Liver (tissue), 9 donors: ENCODE results near the gene PDK1. TPM values are rescaled to one million over a fixed set of nuclear protein-coding genes. Genes with fewer than 3 reads are reported as not detected.

Experiments
- DNase-seq: peaks from one replicate; pipeline ENCODE4 v3.0.0-alpha.2; 2017; ENCODE audit warnings: low spot score
- H3K27ac ChIP-seq, 2 donors: one replicate each; pipeline ENCODE4 v1.7.0; 2013; ENCODE audit warnings: inconsistent platforms in 2 of 2, low read length in 2 of 2, control low read depth in 1 of 2, low read depth in 1 of 2, mild to moderate bottlenecking in 1 of 2
- H3K27me3 ChIP-seq, 4 donors: one replicate each; pipeline versions ENCODE4 v1.6.1 to v1.7.0; 2013; ENCODE audit warnings: low read length in 3 of 4, inconsistent platforms in 1 of 4, mild to moderate bottlenecking in 1 of 4, moderate library complexity in 1 of 4; ENCODE audit not compliant: control insufficient read depth in 4 of 4, insufficient read depth in 4 of 4
- H3K36me3 ChIP-seq, 4 donors: one replicate each; pipeline versions ENCODE4 v1.6.1 to v1.7.0; 2013; ENCODE audit warnings: low read length in 3 of 4, mild to moderate bottlenecking in 3 of 4, low read depth in 1 of 4, moderate library complexity in 1 of 4; ENCODE audit not compliant: control insufficient read depth in 4 of 4, insufficient read depth in 3 of 4
- H3K4me1 ChIP-seq, 4 donors: one replicate each; pipeline versions ENCODE4 v1.6.1 to v1.7.0; 2013; ENCODE audit warnings: low read length in 3 of 4, mild to moderate bottlenecking in 3 of 4, moderate library complexity in 1 of 4; ENCODE audit not compliant: control insufficient read depth in 4 of 4, insufficient read depth in 4 of 4
- H3K4me3 ChIP-seq, 3 donors: one replicate each; pipeline versions ENCODE4 v1.6.1 to v1.7.0; 2013; ENCODE audit warnings: low read length in 3 of 3, control low read depth in 1 of 3, low read depth in 1 of 3, mild to moderate bottlenecking in 1 of 3
- H3K9ac ChIP-seq, 2 donors: one replicate each; pipeline ENCODE4 v1.7.0; 2013; ENCODE audit warnings: low read length in 2 of 2, mild to moderate bottlenecking in 2 of 2, moderate library complexity in 2 of 2, control low read depth in 1 of 2, low read depth in 1 of 2
- H3K9me3 ChIP-seq, 4 donors: one replicate each; pipeline versions ENCODE4 v1.6.1 to v1.7.0; 2013; ENCODE audit warnings: low read length in 3 of 4; ENCODE audit not compliant: control insufficient read depth in 4 of 4
- EGR1 ChIP-seq, 2 donors: IDR thresholded peaks; 2 replicates each; pipeline ENCODE4 v1.6.1; 2016 to 2018; ENCODE audit warnings: antibody characterized with exemption in 2 of 2, low read depth in 2 of 2
- FOXA1 ChIP-seq: IDR thresholded peaks from 2 replicates; pipeline ENCODE4 v1.6.1; 2016; ENCODE audit warnings: antibody characterized with exemption
- GABPA ChIP-seq, 2 donors: IDR thresholded peaks in 1 of 2; conservative IDR thresholded peaks in 1 of 2; 2 replicates each; pipeline ENCODE4 v1.6.1; 2016; ENCODE audit warnings: antibody characterized with exemption in 2 of 2, mild to moderate bottlenecking in 1 of 2, moderate library complexity in 1 of 2
- HNF4A ChIP-seq, 2 donors: conservative IDR thresholded peaks; 2 replicates each; pipeline ENCODE4 v1.6.1; 2016; ENCODE audit warnings: antibody characterized with exemption in 2 of 2, mild to moderate bottlenecking in 2 of 2
- JUND ChIP-seq, 2 donors: IDR thresholded peaks; 2 replicates each; pipeline ENCODE4 v1.6.1; 2016; ENCODE audit warnings: antibody characterized with exemption in 2 of 2
- NR2F2 ChIP-seq: IDR thresholded peaks from 2 replicates; pipeline ENCODE4 v1.6.1; 2016; ENCODE audit warnings: antibody characterized with exemption
- RAD21 ChIP-seq, 2 donors: IDR thresholded peaks; 2 replicates each; pipeline ENCODE4 v1.6.1; 2016; ENCODE audit warnings: antibody characterized with exemption in 2 of 2, mild to moderate bottlenecking in 2 of 2
- REST ChIP-seq: IDR thresholded peaks from 2 replicates; pipeline ENCODE4 v1.6.1; 2016; ENCODE audit warnings: antibody characterized with exemption, mild to moderate bottlenecking
- RXRA ChIP-seq, 2 donors: IDR thresholded peaks; 2 replicates each; pipeline ENCODE4 v1.6.1; 2017 to 2018; ENCODE audit warnings: antibody characterized with exemption in 2 of 2, mild to moderate bottlenecking in 1 of 2
- SP1 ChIP-seq: IDR thresholded peaks from 2 replicates; pipeline ENCODE4 v1.6.1; 2018; ENCODE audit warnings: antibody characterized with exemption, mild to moderate bottlenecking
- TAF1 ChIP-seq: conservative IDR thresholded peaks from 2 replicates; pipeline ENCODE4 v1.6.1; 2016; ENCODE audit warnings: antibody characterized with exemption, mild to moderate bottlenecking
- YY1 ChIP-seq: IDR thresholded peaks from 2 replicates; pipeline ENCODE4 v1.6.1; 2016; ENCODE audit warnings: antibody characterized with exemption, mild to moderate bottlenecking
- ZBTB33 ChIP-seq: IDR thresholded peaks from 2 replicates; pipeline ENCODE4 v1.6.1; 2016; ENCODE audit warnings: antibody characterized with exemption
- WGBS: extraction: QIAGEN DNeasy Blood & Tissue Kit; methylation state at CpG from one replicate; pipeline ENCODE4 v1.1.7; 2013; 5-methylcytosine and 5-hydroxymethylcytosine counted together
- polyA plus RNA-seq, 2 donors: library from polyadenylated mRNA; stranded (reverse) in 1 of 2; unstranded in 1 of 2; fragments of 200-250 nt in 1 of 2; fragments of >200 nt in 1 of 2; fragmentation: Nextera tagmentation in 1 of 2; extraction: Ambion mirVana in 1 of 2; gene quantifications; one replicate each; pipeline versions ENCODE4 v1.2.1 to v1.2.3, GENCODE V29; 2013 to 2015
- total RNA-seq, 2 donors: library from RNA; depleted of rRNA; stranded (reverse); fragments of >200 nt; gene quantifications; one replicate each; pipeline ENCODE4 v1.2.3, GENCODE V29; 2014
- TF ChIP-seq, protein P1 (sequence below): IDR thresholded peaks from 2 replicates; pipeline ENCODE4 v1.6.1; 2016; ENCODE audit warnings: antibody characterized with exemption
- TF ChIP-seq, protein P2 (sequence below): fragments of 150-350 bp; IDR thresholded peaks from 2 replicates; pipeline ENCODE4 v1.5.1; 2017; ENCODE audit warnings: improper control_type of control experiment, low read depth, low read length; ENCODE audit not compliant: missing input control
- TF ChIP-seq, protein P3 (sequence below): IDR thresholded peaks from 2 replicates; pipeline ENCODE4 v1.6.1; 2016; ENCODE audit warnings: antibody characterized with exemption
- donor health status: healthy.
- donor health status: healthy.
- donor health status: healthy.
- donor health status: healthy.
- donor health status: healthy.

The PDK1 gene
- total and polyA plus RNA-seq, 4 donors = 4.7 to 10.9 (median 7.8) TPM

- TF ChIP-seq JUND (IDR thresholded peaks at IDR 0.05) (no peak), HNF4A (conservative IDR thresholded peaks at IDR 0.05) (no peak), RAD21 (IDR thresholded peaks at IDR 0.05) (no peak), TAF1 (no peak), GABPA (IDR thresholded peaks at IDR 0.05 in 1 of 2, conservative IDR thresholded peaks at IDR 0.05 in 1 of 2) (no peak), SP1 (no peak), FOXA1 (no peak), YY1 (no peak), REST (no peak), EGR1 (IDR thresholded peaks at IDR 0.05; ENCODE audit: low read depth in 2 of 2) (no peak), NR2F2 (no peak), ZBTB33 (no peak)
- TF ChIP-seq, protein P1, sequence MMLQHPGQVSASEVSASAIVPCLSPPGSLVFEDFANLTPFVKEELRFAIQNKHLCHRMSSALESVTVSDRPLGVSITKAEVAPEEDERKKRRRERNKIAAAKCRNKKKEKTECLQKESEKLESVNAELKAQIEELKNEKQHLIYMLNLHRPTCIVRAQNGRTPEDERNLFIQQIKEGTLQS = no peak
- TF ChIP-seq, protein P2, sequence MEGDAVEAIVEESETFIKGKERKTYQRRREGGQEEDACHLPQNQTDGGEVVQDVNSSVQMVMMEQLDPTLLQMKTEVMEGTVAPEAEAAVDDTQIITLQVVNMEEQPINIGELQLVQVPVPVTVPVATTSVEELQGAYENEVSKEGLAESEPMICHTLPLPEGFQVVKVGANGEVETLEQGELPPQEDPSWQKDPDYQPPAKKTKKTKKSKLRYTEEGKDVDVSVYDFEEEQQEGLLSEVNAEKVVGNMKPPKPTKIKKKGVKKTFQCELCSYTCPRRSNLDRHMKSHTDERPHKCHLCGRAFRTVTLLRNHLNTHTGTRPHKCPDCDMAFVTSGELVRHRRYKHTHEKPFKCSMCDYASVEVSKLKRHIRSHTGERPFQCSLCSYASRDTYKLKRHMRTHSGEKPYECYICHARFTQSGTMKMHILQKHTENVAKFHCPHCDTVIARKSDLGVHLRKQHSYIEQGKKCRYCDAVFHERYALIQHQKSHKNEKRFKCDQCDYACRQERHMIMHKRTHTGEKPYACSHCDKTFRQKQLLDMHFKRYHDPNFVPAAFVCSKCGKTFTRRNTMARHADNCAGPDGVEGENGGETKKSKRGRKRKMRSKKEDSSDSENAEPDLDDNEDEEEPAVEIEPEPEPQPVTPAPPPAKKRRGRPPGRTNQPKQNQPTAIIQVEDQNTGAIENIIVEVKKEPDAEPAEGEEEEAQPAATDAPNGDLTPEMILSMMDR = no peak
- Histone ChIP-seq H3K4me3 (no peak overlapping the region), H3K27me3 (no peaks in the 10 kb centered on the region), H3K36me3 (peaks cover 3 to 13% (median 6%) of the 10 kb centered on the region in 4 donors), H3K4me1 (no peaks in the 10 kb centered on the region), H3K9ac (no peak overlapping the region), H3K9me3 (peaks cover 0 to 13% (median 2%) of the 10 kb centered on the region in 4 donors), H3K27ac (no peak overlapping the region)
- DNase-seq = no peak
- 82% methylated on average over 2 of the region's 2 CpGs for WGBS
These were observed 17.1 kb downstream of the PDK1 start for GRCh38 chr2:172572981-172573380.

- peaks cover 0 to 15% (median 3%) of the 10 kb centered on the region in 4 donors for H3K9me3 ChIP-seq
- H3K36me3 ChIP-seq = peaks cover 3 to 18% (median 6%) of the 10 kb centered on the region in 4 donors
- WGBS = 99% methylated on average over 1 of the region's 1 CpG
- H3K9ac ChIP-seq = no peak overlapping the region
- H3K27me3 ChIP-seq = no peaks in the 10 kb centered on the region
- no peak for DNase-seq
- no peak overlapping the region for H3K27ac ChIP-seq
- H3K4me1 ChIP-seq = no peaks in the 10 kb centered on the region
- H3K4me3 ChIP-seq = no peak overlapping the region
- TF ChIP-seq GABPA (IDR thresholded peaks at IDR 0.05 in 1 of 2, conservative IDR thresholded peaks at IDR 0.05 in 1 of 2) (no peak), FOXA1 (no peak), YY1 (no peak), RXRA (IDR thresholded peaks at IDR 0.05) (no peak), JUND (IDR thresholded peaks at IDR 0.05) (no peak), NR2F2 (no peak), RAD21 (IDR thresholded peaks at IDR 0.05) (no peak), REST (no peak), EGR1 (IDR thresholded peaks at IDR 0.05; ENCODE audit: low read depth in 2 of 2) (no peak), TAF1 (no peak)
- TF ChIP-seq, protein P3, sequence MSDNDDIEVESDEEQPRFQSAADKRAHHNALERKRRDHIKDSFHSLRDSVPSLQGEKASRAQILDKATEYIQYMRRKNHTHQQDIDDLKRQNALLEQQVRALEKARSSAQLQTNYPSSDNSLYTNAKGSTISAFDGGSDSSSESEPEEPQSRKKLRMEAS = no peak
- TF ChIP-seq, protein P1 = no peak
- TF ChIP-seq, protein P2 = no peak
These were observed 19.1 kb downstream of the PDK1 start for GRCh38 chr2:172574965-172575364.
